Suprapubic skin (tissue), 3 donors: ENCODE measurements around the gene URI1.

Experiments
- CTCF ChIP-seq, 2 donors: fragments of 200-600 bp in 1 of 2; fragments of 450-650 bp in 1 of 2; sonication (generic) in 1 of 2; IDR thresholded peaks; one replicate each; pipeline ENCODE4 v1.5.1; 2016 to 2019; ENCODE audit warnings: antibody characterized with exemption in 2 of 2, mild to moderate bottlenecking in 1 of 2, moderate library complexity in 1 of 2
- EP300 ChIP-seq: sonication (generic); formaldehyde crosslinking; IDR thresholded peaks from one replicate; pipeline ENCODE4 v1.6.1; 2017; ENCODE audit warnings: antibody characterized with exemption
- POLR2A ChIP-seq, 2 donors: fragments of 450-650 bp; IDR thresholded peaks; one replicate each; pipeline ENCODE4 v1.6.1; 2017; ENCODE audit warnings: antibody characterized with exemption in 2 of 2, mild to moderate bottlenecking in 2 of 2, moderate library complexity in 2 of 2

- TF ChIP-seq CTCF (IDR thresholded peaks at IDR 0.05), result no peak
- TF ChIP-seq EP300, result no peak
- TF ChIP-seq POLR2A (IDR thresholded peaks at IDR 0.05), result no peak
Measured at GRCh38 chr19:30056580-30056979, 114.5 kb downstream of the URI1 start.
